Neuronal stem cell (in vitro differentiated cells): ENCODE measurements around the gene RPEL1.

Source experiments
- DNase-seq: peaks from one replicate; pipeline ENCODE4 v3.0.0-alpha.2; 2013; ENCODE audit warnings: low spot score
- H2AFZ ChIP-seq: one replicate; pipeline ENCODE4 v1.6.1; 2013; ENCODE audit warnings: mild to moderate bottlenecking, low read length, inconsistent platforms
- H2AK5ac ChIP-seq: 2 replicates; pipeline ENCODE4 v1.6.1; 2013; ENCODE audit warnings: low read depth, mild to moderate bottlenecking, inconsistent platforms, low read length, moderate library complexity, mixed read lengths
- H2BK120ac ChIP-seq: 2 replicates; pipeline ENCODE4 v1.6.1; 2013; ENCODE audit warnings: low read depth, mild to moderate bottlenecking, inconsistent platforms, low read length, moderate library complexity, mixed read lengths
- H2BK12ac ChIP-seq: one replicate; pipeline ENCODE4 v1.6.1; 2013; ENCODE audit warnings: low read length, inconsistent platforms
- H2BK15ac ChIP-seq: 2 replicates; pipeline ENCODE4 v1.6.1; 2013; ENCODE audit warnings: mild to moderate bottlenecking, low read length, inconsistent platforms, mixed read lengths
- H2BK5ac ChIP-seq: one replicate; pipeline ENCODE4 v1.6.1; 2013; ENCODE audit warnings: inconsistent platforms, mild to moderate bottlenecking, low read length, moderate library complexity
- H3K14ac ChIP-seq: one replicate; pipeline ENCODE4 v1.6.1; 2013; ENCODE audit warnings: low read length, inconsistent platforms
- H3K18ac ChIP-seq: 2 replicates; pipeline ENCODE4 v1.6.1; 2013; ENCODE audit warnings: low read length, inconsistent platforms
- H3K23ac ChIP-seq: 2 replicates; pipeline ENCODE4 v1.6.1; 2013; ENCODE audit warnings: low read depth, mild to moderate bottlenecking, mixed read lengths, low read length, inconsistent platforms; ENCODE audit not compliant: poor library complexity
- H3K27ac ChIP-seq: replicated peaks from 3 replicates; pipeline ENCODE4 v1.5.1; 2013; ENCODE audit warnings: low read length, inconsistent platforms
- H3K27me3 ChIP-seq, 3 experiments: 2 replicates each; pipeline ENCODE4 v1.6.1; 2013; ENCODE audit warnings: low read length in 3 of 3, mild to moderate bottlenecking in 2 of 3, inconsistent platforms in 1 of 3, low read depth in 1 of 3, mixed read lengths in 1 of 3, moderate library complexity in 1 of 3; ENCODE audit not compliant: control insufficient read depth in 3 of 3, insufficient read depth in 3 of 3
- H3K36me3 ChIP-seq, 2 donors: replicated peaks in 1 of 2; 2 replicates each; pipeline ENCODE4 v1.6.1; 2013; ENCODE audit warnings: low read length in 2 of 2; ENCODE audit not compliant: control insufficient read depth in 2 of 2, insufficient read depth in 2 of 2
- H3K4ac ChIP-seq: 2 replicates; pipeline ENCODE4 v1.6.1; 2013; ENCODE audit warnings: inconsistent platforms, mild to moderate bottlenecking, low read length, moderate library complexity
- H3K4me1 ChIP-seq, 2 donors: 1 replicate in 1 of 2; 2 replicates in 1 of 2; pipeline ENCODE4 v1.6.1; 2013; ENCODE audit warnings: low read length in 2 of 2, low read depth in 1 of 2; ENCODE audit not compliant: control insufficient read depth in 2 of 2, insufficient read depth in 1 of 2
- H3K4me2 ChIP-seq: one replicate; pipeline ENCODE4 v1.6.1; 2013; ENCODE audit warnings: mild to moderate bottlenecking, low read length, inconsistent platforms; ENCODE audit not compliant: insufficient read depth, poor library complexity, severe bottlenecking
- H3K4me3 ChIP-seq, 2 donors: 2 replicates each; pipeline ENCODE4 v1.5.1; 2013; ENCODE audit warnings: low read length in 2 of 2, mild to moderate bottlenecking in 2 of 2, inconsistent platforms in 1 of 2, moderate library complexity in 1 of 2
- H3K79me1 ChIP-seq: one replicate; pipeline ENCODE4 v1.6.1; 2013; ENCODE audit warnings: low read depth, mild to moderate bottlenecking, inconsistent platforms, low read length, moderate library complexity
- H3K9ac ChIP-seq: one replicate; pipeline ENCODE4 v1.6.1; 2013; ENCODE audit warnings: mild to moderate bottlenecking, low read depth, low read length, inconsistent platforms; ENCODE audit not compliant: poor library complexity
- H3K9me3 ChIP-seq, 2 donors: replicated peaks in 1 of 2; 2 replicates each; pipeline versions ENCODE3 to v1.6.1; 2013; ENCODE audit warnings: low read length in 2 of 2, mild to moderate bottlenecking in 2 of 2, inconsistent platforms in 1 of 2, low read depth in 1 of 2, mixed read lengths in 1 of 2, moderate library complexity in 1 of 2; ENCODE audit not compliant: control insufficient read depth in 2 of 2, insufficient read depth in 1 of 2
- H4K8ac ChIP-seq: one replicate; pipeline ENCODE4 v1.6.1; 2013; ENCODE audit warnings: low read depth, mild to moderate bottlenecking, inconsistent platforms, low read length, moderate library complexity
- H4K91ac ChIP-seq: one replicate; pipeline ENCODE4 v1.6.1; 2013; ENCODE audit warnings: low read length, low read depth, mild to moderate bottlenecking, inconsistent platforms; ENCODE audit not compliant: poor library complexity
- WGBS, 2 donors: extraction: QIAGEN DNeasy Blood & Tissue Kit; methylation state at CpG; one replicate each; pipeline ENCODE4 v1.1.7; 2013; ENCODE audit warnings: missing lambda C conversion rate in 2 of 2, mixed read lengths in 1 of 2; ENCODE audit not compliant: insufficient read length in 2 of 2, insufficient replicate concordance in 1 of 2; ENCODE audit errors: extremely low coverage in 2 of 2; 5-methylcytosine and 5-hydroxymethylcytosine counted together

The RPEL1 gene

DNA sequence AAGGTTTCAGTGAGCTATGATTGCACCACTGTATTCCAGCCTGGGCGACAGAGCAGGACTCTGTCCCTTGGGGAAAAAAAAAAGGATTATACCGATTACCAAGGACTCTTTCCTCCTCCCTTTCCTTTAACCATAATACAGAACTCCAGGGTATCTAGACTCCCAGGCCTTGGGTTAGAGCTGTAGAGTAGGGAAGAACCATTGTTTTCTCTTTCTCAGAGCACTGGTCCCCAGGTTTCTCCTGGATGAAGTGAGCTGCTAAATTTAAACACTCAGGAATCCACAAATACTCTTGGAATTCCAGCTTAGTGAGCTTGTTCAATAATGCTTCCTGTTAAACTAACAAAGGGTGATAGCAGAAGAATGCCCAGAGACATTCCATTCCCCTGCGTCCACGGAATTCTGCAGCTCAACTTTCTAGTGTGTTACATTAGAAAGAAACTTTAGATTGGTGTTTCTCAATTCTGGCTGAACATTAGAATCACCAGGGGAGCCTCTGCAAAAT is 14.6 kb upstream of the RPEL1 start:
- Histone ChIP-seq H3K9me3 (no peaks in the 10 kb centered on the region), H4K91ac (peak overlapping the region; percentile 80), H2AK5ac (peak overlapping the region; percentile 91), H3K4me3 (no peak overlapping the region), H3K9ac (no peak overlapping the region), H3K79me1 (no peaks in the 10 kb centered on the region), H2BK15ac (no peak overlapping the region), H3K4ac (no peak overlapping the region), H2AFZ (peak overlapping the region; percentile 85), H3K23ac (no peak overlapping the region), H2BK120ac (no peak overlapping the region), H2BK12ac (peak overlapping the region; percentile 98), H3K14ac (no peak overlapping the region), H4K8ac (no peak overlapping the region), H3K27ac (peak overlapping the region; percentile 98), H3K4me1 (peaks cover 3 to 13% of the 10 kb centered on the region in 2 donors), H3K36me3 (no peaks in the 10 kb centered on the region), H3K18ac (peak overlapping the region; percentile 95), H3K4me2 (peak overlapping the region; percentile 31), H3K27me3 (no peaks in the 10 kb centered on the region), H2BK5ac (peak overlapping the region; percentile 69)
- peak; percentile 77 for DNase-seq
- WGBS, 2 donors = no CpG with 5 or more reads among the region's 4 CpGs

GRCh38 chr10:103232131-103232673 is 13.5 kb upstream of the RPEL1 start:
- Histone ChIP-seq H3K4me2 (no peak overlapping the region), H3K36me3 (no peaks in the 10 kb centered on the region), H3K4ac (no peak overlapping the region), H3K27me3 (no peaks in the 10 kb centered on the region), H3K23ac (no peak overlapping the region), H3K4me1 (peaks cover 3 to 13% of the 10 kb centered on the region in 2 donors), H3K18ac (no peak overlapping the region), H3K4me3 (no peak overlapping the region), H3K14ac (no peak overlapping the region), H4K8ac (no peak overlapping the region), H2BK5ac (peak overlapping the region; percentile 55), H2AK5ac (no peak overlapping the region), H2BK120ac (no peak overlapping the region), H2AFZ (no peak overlapping the region), H4K91ac (no peak overlapping the region), H3K9ac (no peak overlapping the region), H2BK12ac (no peak overlapping the region), H3K9me3 (no peaks in the 10 kb centered on the region), H2BK15ac (no peak overlapping the region), H3K27ac (peak overlapping the region; percentile 98), H3K79me1 (no peaks in the 10 kb centered on the region)
- no peak for DNase-seq
- WGBS, 2 donors = no CpG with 5 or more reads among the region's 3 CpGs

DNA sequence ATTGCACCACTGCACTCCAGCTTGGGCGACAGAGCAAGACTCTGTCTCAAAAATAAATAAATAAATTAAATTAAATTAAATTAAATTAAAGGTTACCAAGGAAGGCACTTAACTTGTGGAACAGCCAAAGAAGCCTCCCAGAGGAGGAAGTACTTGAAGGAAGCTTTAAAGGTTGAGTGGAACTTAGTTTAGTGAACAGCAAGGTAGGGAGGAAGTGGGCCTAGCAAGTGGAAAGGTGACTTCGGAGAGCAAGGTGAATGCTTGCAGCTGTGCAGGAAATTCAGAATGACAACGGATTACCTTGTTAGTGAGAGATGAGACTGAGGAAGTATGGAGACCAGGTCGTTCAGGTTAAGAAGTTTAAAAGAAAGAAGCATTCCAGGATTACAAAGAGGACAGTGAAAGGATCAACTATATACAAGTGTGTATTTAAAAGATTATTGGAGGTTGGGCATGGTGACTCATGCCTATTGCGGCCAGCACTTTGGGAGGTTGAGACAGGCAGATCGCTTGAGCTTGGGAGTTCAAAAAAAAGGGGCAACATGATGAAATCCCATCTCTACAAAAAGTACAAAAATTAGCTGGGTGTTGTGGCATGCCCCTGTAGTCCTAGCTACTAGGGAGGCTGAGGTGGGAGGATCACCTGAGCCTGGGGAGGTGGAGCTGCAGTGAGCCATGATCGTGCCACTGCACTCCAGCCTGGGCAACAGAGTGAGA is 12.8 kb upstream of the RPEL1 start:
- no peak overlapping the region for H3K4me2 ChIP-seq
- peak overlapping the region; percentile 2 for H3K27ac ChIP-seq
- H2AK5ac ChIP-seq = no peak overlapping the region
- no peak overlapping the region for H3K4ac ChIP-seq
- H3K23ac ChIP-seq = no peak overlapping the region
- no peaks in the 10 kb centered on the region for H3K79me1 ChIP-seq
- no peak overlapping the region for H2BK15ac ChIP-seq
- H3K14ac ChIP-seq = no peak overlapping the region
- no peak overlapping the region for H3K18ac ChIP-seq
- no peak overlapping the region for H2AFZ ChIP-seq
- H4K91ac ChIP-seq = no peak overlapping the region
- no peak overlapping the region for H3K9ac ChIP-seq
- WGBS, 2 donors = no CpG with 5 or more reads among the region's 7 CpGs
- no peak overlapping the region for H3K4me3 ChIP-seq
- H3K4me1 ChIP-seq = peaks cover 3 to 13% of the 10 kb centered on the region in 2 donors
- H2BK12ac ChIP-seq = no peak overlapping the region
- H2BK5ac ChIP-seq = no peak overlapping the region
- H2BK120ac ChIP-seq = no peak overlapping the region
- no peak for DNase-seq
- no peaks in the 10 kb centered on the region for H3K27me3 ChIP-seq
- H3K9me3 ChIP-seq = no peaks in the 10 kb centered on the region
- H3K36me3 ChIP-seq = no peaks in the 10 kb centered on the region
- no peak overlapping the region for H4K8ac ChIP-seq

GRCh38 chr10:103235775-103236174 is 9.9 kb upstream of the RPEL1 start:
- Histone ChIP-seq H2BK5ac (no peak overlapping the region), H2BK12ac (no peak overlapping the region), H2AFZ (no peak overlapping the region), H3K79me1 (no peaks in the 10 kb centered on the region), H3K4me2 (no peak overlapping the region), H3K27ac (no peak overlapping the region), H4K8ac (no peak overlapping the region), H2BK120ac (no peak overlapping the region), H3K27me3 (no peaks in the 10 kb centered on the region), H3K23ac (no peak overlapping the region), H2BK15ac (no peak overlapping the region), H3K36me3 (no peaks in the 10 kb centered on the region), H3K4me1 (peaks cover 2 to 7% of the 10 kb centered on the region in 2 donors), H3K4ac (no peak overlapping the region), H3K14ac (no peak overlapping the region), H3K9me3 (no peaks in the 10 kb centered on the region), H3K9ac (no peak overlapping the region), H3K4me3 (no peak overlapping the region), H2AK5ac (no peak overlapping the region), H4K91ac (no peak overlapping the region), H3K18ac (no peak overlapping the region)
- WGBS, 2 donors = no CpG with 5 or more reads among the region's 2 CpGs
- no peak for DNase-seq
